Measurements from ENCODE around the gene CAPZB.

Gene CAPZB

GRCh38 chr1:19387045-19387467, 98.3 kb downstream of the CAPZB start:
- H3K4me1 ChIP-seq (ENCODE audit: control insufficient read depth, insufficient read depth, low read length): peaks cover 34% of the 10 kb centered on the region
- no peaks in the 10 kb centered on the region for H3K9me3 ChIP-seq (ENCODE audit: control insufficient read depth, low read length)
- peaks cover 12% of the 10 kb centered on the region for H3K36me3 ChIP-seq (ENCODE audit: control insufficient read depth, insufficient read depth, low read length, severe bottlenecking)
- DNase-seq (ENCODE audit: low read depth): no peak
- H3K9ac ChIP-seq (ENCODE audit: low read length): no peak overlapping the region
- no peaks in the 10 kb centered on the region for H3K27me3 ChIP-seq (replicated peaks; ENCODE audit: control insufficient read depth, insufficient read depth, low read length)
- no peak overlapping the region for H3K4me3 ChIP-seq (ENCODE audit: low read length)

DNA sequence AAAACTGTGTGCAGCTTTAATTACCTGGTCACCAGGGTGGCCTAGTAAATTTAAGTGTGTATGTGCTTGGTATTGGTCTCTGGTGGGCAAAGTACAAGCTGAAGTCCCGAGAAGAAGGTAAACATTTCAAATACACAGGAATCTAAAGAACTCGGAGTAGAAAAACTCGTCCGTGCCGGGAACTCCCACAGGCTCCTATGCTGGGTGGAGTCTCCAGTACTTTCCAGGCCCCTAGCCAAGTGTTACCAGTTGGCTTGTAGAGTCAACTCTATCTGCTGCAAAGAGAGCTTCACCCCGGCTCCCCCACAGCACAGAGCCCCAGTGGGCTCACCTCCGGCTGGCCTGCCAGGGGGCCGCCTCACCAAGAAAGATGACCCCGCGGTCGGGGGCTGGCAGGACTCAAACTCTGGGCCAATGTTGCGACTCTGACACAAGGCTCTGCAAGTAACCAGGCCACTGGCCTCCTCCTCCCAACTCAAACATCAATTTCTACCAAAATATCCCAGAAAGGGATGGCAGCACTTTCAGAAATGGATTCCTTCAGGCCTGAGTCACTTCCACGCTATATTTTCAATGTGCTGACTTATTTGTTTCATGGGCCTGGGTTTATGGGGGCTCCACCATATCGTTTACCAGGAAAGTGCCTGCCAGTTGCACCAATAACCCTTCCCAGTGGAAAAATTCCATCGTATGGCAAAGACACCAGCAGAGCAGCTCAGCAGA, 99.3 kb downstream of the CAPZB start:
- H3K36me3 ChIP-seq (ENCODE audit: control insufficient read depth, insufficient read depth, low read length, severe bottlenecking): peaks cover 20% of the 10 kb centered on the region
- DNase-seq (ENCODE audit: low read depth): peak; percentile 73
- H3K4me1 ChIP-seq (ENCODE audit: control insufficient read depth, insufficient read depth, low read length): peaks cover 29% of the 10 kb centered on the region
- no peaks in the 10 kb centered on the region for H3K9me3 ChIP-seq (ENCODE audit: control insufficient read depth, low read length)
- peak overlapping the region; percentile 55 for H3K9ac ChIP-seq (ENCODE audit: low read length)
- peak overlapping the region; percentile 20 for H3K4me3 ChIP-seq (ENCODE audit: low read length)
- no peaks in the 10 kb centered on the region for H3K27me3 ChIP-seq (replicated peaks; ENCODE audit: control insufficient read depth, insufficient read depth, low read length)

GRCh38 chr1:19385221-19385620, 100.1 kb downstream of the CAPZB start:
- H3K4me3 ChIP-seq (ENCODE audit: low read length): peak overlapping the region; percentile 20
- peaks cover 24% of the 10 kb centered on the region for H3K36me3 ChIP-seq (ENCODE audit: control insufficient read depth, insufficient read depth, low read length, severe bottlenecking)
- no peaks in the 10 kb centered on the region for H3K27me3 ChIP-seq (replicated peaks; ENCODE audit: control insufficient read depth, insufficient read depth, low read length)
- H3K9me3 ChIP-seq (ENCODE audit: control insufficient read depth, low read length): no peaks in the 10 kb centered on the region
- peak overlapping the region; percentile 55 for H3K9ac ChIP-seq (ENCODE audit: low read length)
- H3K4me1 ChIP-seq (ENCODE audit: control insufficient read depth, insufficient read depth, low read length): peaks cover 22% of the 10 kb centered on the region
- no peak for DNase-seq (ENCODE audit: low read depth)

GRCh38 chr1:19384772-19385187, 100.6 kb downstream of the CAPZB start:
- Histone ChIP-seq H3K4me1 (ENCODE audit: control insufficient read depth, insufficient read depth, low read length) (peaks cover 22% of the 10 kb centered on the region), H3K4me3 (ENCODE audit: low read length) (no peak overlapping the region), H3K9ac (ENCODE audit: low read length) (no peak overlapping the region), H3K36me3 (ENCODE audit: control insufficient read depth, insufficient read depth, low read length, severe bottlenecking) (peaks cover 28% of the 10 kb centered on the region), H3K27me3 (replicated peaks; ENCODE audit: control insufficient read depth, insufficient read depth, low read length) (no peaks in the 10 kb centered on the region), H3K9me3 (ENCODE audit: control insufficient read depth, low read length) (no peaks in the 10 kb centered on the region)
- no peak for DNase-seq (ENCODE audit: low read depth)

DNA sequence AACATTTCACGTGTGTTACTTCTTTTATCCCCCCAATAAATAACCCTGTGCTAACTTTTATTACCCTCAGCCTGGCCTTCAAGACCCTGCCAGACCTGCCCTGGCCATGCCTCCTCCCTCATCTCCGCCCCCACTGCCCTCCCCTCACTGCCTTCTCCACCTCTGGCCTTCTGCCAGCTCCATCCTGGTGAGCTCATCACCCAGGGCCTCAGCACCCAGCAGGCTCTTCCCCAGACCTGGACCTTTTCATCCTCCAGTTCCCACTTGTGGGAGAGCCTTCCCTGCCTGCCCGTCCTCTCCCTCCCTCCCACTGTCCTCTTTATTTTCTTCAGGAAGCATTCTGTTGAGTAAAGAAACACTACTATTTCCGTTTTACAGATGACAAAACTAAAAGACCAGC, 101.2 kb downstream of the CAPZB start:
- Histone ChIP-seq H3K36me3 (ENCODE audit: control insufficient read depth, insufficient read depth, low read length, severe bottlenecking) (peaks cover 31% of the 10 kb centered on the region), H3K4me1 (ENCODE audit: control insufficient read depth, insufficient read depth, low read length) (peaks cover 22% of the 10 kb centered on the region), H3K9ac (ENCODE audit: low read length) (no peak overlapping the region), H3K9me3 (ENCODE audit: control insufficient read depth, low read length) (no peaks in the 10 kb centered on the region), H3K4me3 (ENCODE audit: low read length) (no peak overlapping the region), H3K27me3 (replicated peaks; ENCODE audit: control insufficient read depth, insufficient read depth, low read length) (no peaks in the 10 kb centered on the region)
- DNase-seq (ENCODE audit: low read depth): peak; percentile 45

- Histone ChIP-seq H3K9ac (ENCODE audit: low read length) (no peak overlapping the region), H3K4me1 (ENCODE audit: control insufficient read depth, insufficient read depth, low read length) (peaks cover 22% of the 10 kb centered on the region), H3K27me3 (replicated peaks; ENCODE audit: control insufficient read depth, insufficient read depth, low read length) (no peaks in the 10 kb centered on the region), H3K9me3 (ENCODE audit: control insufficient read depth, low read length) (no peaks in the 10 kb centered on the region), H3K36me3 (ENCODE audit: control insufficient read depth, insufficient read depth, low read length, severe bottlenecking) (peaks cover 44% of the 10 kb centered on the region), H3K4me3 (ENCODE audit: low read length) (no peak overlapping the region)
- no peak for DNase-seq (ENCODE audit: low read depth)
Measured at GRCh38 chr1:19382222-19382621, 103.1 kb downstream of the CAPZB start.

- no peak overlapping the region for H3K4me3 ChIP-seq (ENCODE audit: low read length)
- peaks cover 54% of the 10 kb centered on the region for H3K36me3 ChIP-seq (ENCODE audit: control insufficient read depth, insufficient read depth, low read length, severe bottlenecking)
- peaks cover 4% of the 10 kb centered on the region for H3K9me3 ChIP-seq (ENCODE audit: control insufficient read depth, low read length)
- no peak overlapping the region for H3K9ac ChIP-seq (ENCODE audit: low read length)
- no peak for DNase-seq (ENCODE audit: low read depth)
- H3K27me3 ChIP-seq (replicated peaks; ENCODE audit: control insufficient read depth, insufficient read depth, low read length): no peaks in the 10 kb centered on the region
- H3K4me1 ChIP-seq (ENCODE audit: control insufficient read depth, insufficient read depth, low read length): peaks cover 17% of the 10 kb centered on the region
Measured at GRCh38 chr1:19381261-19381660, 104.1 kb downstream of the CAPZB start.

GRCh38 chr1:19377812-19378718, 107.3 kb downstream of the CAPZB start:
- Histone ChIP-seq H3K27me3 (replicated peaks; ENCODE audit: control insufficient read depth, insufficient read depth, low read length) (no peaks in the 10 kb centered on the region), H3K4me3 (ENCODE audit: low read length) (no peak overlapping the region), H3K9me3 (ENCODE audit: control insufficient read depth, low read length) (peaks cover 4% of the 10 kb centered on the region), H3K4me1 (ENCODE audit: control insufficient read depth, insufficient read depth, low read length) (peaks cover 8% of the 10 kb centered on the region), H3K9ac (ENCODE audit: low read length) (no peak overlapping the region), H3K36me3 (ENCODE audit: control insufficient read depth, insufficient read depth, low read length, severe bottlenecking) (peaks cover 71% of the 10 kb centered on the region)
- DNase-seq (ENCODE audit: low read depth): no peak

DNA sequence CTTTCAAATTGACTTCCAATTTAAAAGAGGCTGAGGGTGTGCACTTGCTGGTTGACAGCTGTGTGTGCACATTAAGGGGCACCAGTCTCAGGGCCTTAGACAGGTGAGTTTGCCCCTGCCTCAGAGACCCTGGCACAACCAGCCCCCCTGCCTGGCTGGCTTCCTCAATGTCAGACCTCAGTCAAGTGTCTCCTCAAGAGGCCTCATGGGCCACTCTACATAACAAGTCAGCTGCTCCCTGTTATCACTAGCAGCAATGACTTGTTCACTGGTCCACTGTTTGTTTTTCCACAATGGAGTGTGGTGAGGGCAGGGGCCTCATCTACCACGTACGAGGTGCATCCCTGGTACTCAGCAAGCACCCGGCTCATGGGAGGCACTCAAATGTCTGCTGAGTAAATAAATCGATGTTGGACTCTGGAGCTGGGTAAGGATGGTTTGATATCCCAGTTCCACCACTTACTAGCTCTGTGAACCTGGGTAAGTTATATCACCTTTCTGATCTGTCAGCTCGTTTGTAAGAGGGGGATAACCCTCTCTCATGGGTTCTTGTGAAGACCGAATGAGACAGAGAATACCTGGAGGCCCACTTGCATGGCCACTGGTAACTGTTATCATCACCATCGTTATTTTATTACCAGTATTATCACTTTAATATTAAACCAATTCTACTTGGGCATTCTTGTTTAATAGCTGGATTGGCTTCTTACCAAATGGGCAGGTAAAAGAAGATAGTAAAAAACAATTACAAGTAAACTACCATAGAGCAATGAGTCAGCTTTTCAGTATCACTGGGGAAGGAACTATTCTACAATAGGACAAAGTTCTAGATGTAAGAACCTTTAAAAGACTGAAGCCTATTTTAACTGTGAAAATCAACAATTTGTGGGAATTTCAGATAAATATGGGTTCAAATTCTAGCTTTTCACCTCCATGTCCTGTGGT, 108.6 kb downstream of the CAPZB start:
- H3K36me3 ChIP-seq (ENCODE audit: control insufficient read depth, insufficient read depth, low read length, severe bottlenecking): peaks cover 63% of the 10 kb centered on the region
- H3K4me1 ChIP-seq (ENCODE audit: control insufficient read depth, insufficient read depth, low read length): peaks cover 18% of the 10 kb centered on the region
- H3K27me3 ChIP-seq (replicated peaks; ENCODE audit: control insufficient read depth, insufficient read depth, low read length): no peaks in the 10 kb centered on the region

DNA sequence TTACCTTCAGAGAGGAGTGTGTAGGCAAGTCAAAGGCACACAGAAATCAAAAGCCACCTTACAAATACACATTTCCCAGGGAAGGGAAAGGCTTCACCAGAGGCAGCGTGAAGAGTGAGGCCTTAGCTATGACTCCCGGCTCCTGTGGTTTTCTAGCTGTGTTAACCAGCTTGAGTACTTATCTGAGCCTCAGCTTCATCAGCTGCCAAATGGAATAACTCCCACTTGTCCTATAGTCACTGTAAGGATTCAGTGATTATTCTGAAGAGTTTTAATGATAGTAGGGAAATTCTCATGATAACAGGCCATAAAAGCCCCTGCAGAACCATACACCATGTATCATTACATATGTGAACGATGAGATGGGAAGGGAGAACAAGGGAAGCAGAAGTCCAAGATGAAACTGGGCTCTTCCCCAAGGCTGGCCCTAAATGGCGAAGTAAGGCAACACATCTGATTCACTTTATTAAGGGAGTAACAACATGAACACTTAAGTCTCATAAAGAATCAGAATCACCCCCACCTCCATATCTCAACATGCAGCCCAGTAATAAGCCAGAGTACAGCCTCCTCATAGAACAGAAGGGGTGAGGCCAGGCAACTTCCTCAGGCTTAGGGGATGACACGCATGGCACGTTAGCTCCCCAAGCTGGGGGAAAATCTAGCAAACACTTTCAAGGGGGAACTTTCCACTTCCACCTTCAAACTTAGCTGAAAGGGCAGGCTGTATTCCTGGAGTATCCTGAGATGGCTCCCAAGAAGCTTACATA, 109.5 kb downstream of the CAPZB start:
- no peaks in the 10 kb centered on the region for H3K27me3 ChIP-seq (replicated peaks; ENCODE audit: control insufficient read depth, insufficient read depth, low read length)
- H3K4me3 ChIP-seq (ENCODE audit: low read length): no peak overlapping the region
- peaks cover 4% of the 10 kb centered on the region for H3K9me3 ChIP-seq (ENCODE audit: control insufficient read depth, low read length)
- H3K9ac ChIP-seq (ENCODE audit: low read length): no peak overlapping the region
- DNase-seq (ENCODE audit: low read depth): no peak
- H3K36me3 ChIP-seq (ENCODE audit: control insufficient read depth, insufficient read depth, low read length, severe bottlenecking): peaks cover 66% of the 10 kb centered on the region
- H3K4me1 ChIP-seq (ENCODE audit: control insufficient read depth, insufficient read depth, low read length): peaks cover 18% of the 10 kb centered on the region

More for the DNA sequence above, 108.6 kb downstream of the CAPZB start:
- H3K9ac ChIP-seq (ENCODE audit: low read length): no peak overlapping the region
- no peak for DNase-seq (ENCODE audit: low read depth)
- peaks cover 4% of the 10 kb centered on the region for H3K9me3 ChIP-seq (ENCODE audit: control insufficient read depth, low read length)
- H3K4me3 ChIP-seq (ENCODE audit: low read length): no peak overlapping the region
